OCI-LY1 (cell line): ENCODE data around the gene MSH3.

Source experiments
- H2AFZ ChIP-seq: fragments of 200-600 bp; sonication (generic), shearing (Covaris generic); 2 replicates; pipeline ENCODE4 v1.6.0; 2014; ENCODE audit warnings: antibody characterized with exemption, mild to moderate bottlenecking, low read length
- H3F3A ChIP-seq: fragments of 200-600 bp; sonication (generic), shearing (Covaris generic); 2 replicates; pipeline ENCODE4 v1.6.0; 2014; ENCODE audit warnings: mild to moderate bottlenecking, antibody characterized with exemption, low read length, moderate library complexity; ENCODE audit not compliant: insufficient read depth
- H3K27ac ChIP-seq: fragments of 200-600 bp; sonication (generic); 2 replicates; pipeline ENCODE4 v1.5.1; 2014; ENCODE audit warnings: low read length, mixed run types, mild to moderate bottlenecking, low read depth; ENCODE audit not compliant: poor library complexity, severe bottlenecking
- H3K27me3 ChIP-seq: fragments of 200-600 bp; sonication (generic); 2 replicates; pipeline ENCODE4 v1.6.0; 2014; ENCODE audit warnings: antibody characterized with exemption, mild to moderate bottlenecking, low read length, moderate library complexity; ENCODE audit not compliant: insufficient read depth
- H3K36me3 ChIP-seq: fragments of 200-600 bp; sonication (generic); 2 replicates; pipeline ENCODE4 v1.6.1; 2014; ENCODE audit warnings: mild to moderate bottlenecking, antibody characterized with exemption, low read length, moderate library complexity, mixed read lengths; ENCODE audit not compliant: insufficient read depth
- H3K4me1 ChIP-seq: fragments of 200-600 bp; sonication (generic); 2 replicates; pipeline ENCODE4 v1.5.1; 2014; ENCODE audit warnings: mild to moderate bottlenecking, low read length, moderate library complexity; ENCODE audit not compliant: insufficient read depth, severe bottlenecking
- H3K4me2 ChIP-seq: fragments of 200-600 bp; sonication (generic), shearing (Covaris generic); 2 replicates; pipeline ENCODE4 v1.6.1; 2014; ENCODE audit warnings: low read length
- H3K4me3 ChIP-seq: fragments of 200-600 bp; sonication (generic); 2 replicates; pipeline ENCODE4 v1.5.1; 2014; ENCODE audit warnings: low read length, low read depth, mild to moderate bottlenecking, mixed read lengths; ENCODE audit not compliant: poor library complexity, severe bottlenecking
- H3K79me2 ChIP-seq: fragments of 200-600 bp; shearing (Covaris generic); 2 replicates; pipeline ENCODE4 v1.6.1; 2016; ENCODE audit warnings: mixed run types, low read length, mixed read lengths; ENCODE audit not compliant: insufficient read depth
- H3K9ac ChIP-seq: fragments of 200-600 bp; sonication (generic), shearing (Covaris generic); 2 replicates; pipeline ENCODE4 v1.6.1; 2014; ENCODE audit warnings: mild to moderate bottlenecking, low read length, mixed read lengths
- H3K9me2 ChIP-seq: fragments of 200-600 bp; sonication (generic), shearing (Covaris generic); 2 replicates; pipeline ENCODE4 v1.6.1; 2014; ENCODE audit warnings: low read depth, mild to moderate bottlenecking, low read length, mixed read lengths
- H3K9me3 ChIP-seq: fragments of 200-600 bp; shearing (Covaris generic); 2 replicates; pipeline ENCODE4 v1.6.1; 2014; ENCODE audit warnings: low read length, mixed read lengths
- H4K20me1 ChIP-seq: fragments of 200-600 bp; sonication (generic), shearing (Covaris generic); 2 replicates; pipeline ENCODE4 v1.6.0; 2016; ENCODE audit warnings: mild to moderate bottlenecking, low read length; ENCODE audit not compliant: insufficient read depth
- EZH2 ChIP-seq: fragments of 200-600 bp; sonication (generic), shearing (Covaris generic); IDR thresholded peaks from 2 replicates; pipeline ENCODE4 v1.8.0; 2017; ENCODE audit warnings: borderline replicate concordance, mixed run types, mild to moderate bottlenecking, antibody characterized with exemption, low read length, moderate library complexity, mixed read lengths
- TF ChIP-seq, protein P1 (sequence below): fragments of 200-600 bp; sonication (generic), shearing (Covaris generic); IDR thresholded peaks from 2 replicates; pipeline ENCODE4 v1.5.1; 2017; ENCODE audit warnings: mild to moderate bottlenecking, antibody characterized with exemption, low read length, moderate library complexity, mixed read lengths

MSH3 gene

DNA sequence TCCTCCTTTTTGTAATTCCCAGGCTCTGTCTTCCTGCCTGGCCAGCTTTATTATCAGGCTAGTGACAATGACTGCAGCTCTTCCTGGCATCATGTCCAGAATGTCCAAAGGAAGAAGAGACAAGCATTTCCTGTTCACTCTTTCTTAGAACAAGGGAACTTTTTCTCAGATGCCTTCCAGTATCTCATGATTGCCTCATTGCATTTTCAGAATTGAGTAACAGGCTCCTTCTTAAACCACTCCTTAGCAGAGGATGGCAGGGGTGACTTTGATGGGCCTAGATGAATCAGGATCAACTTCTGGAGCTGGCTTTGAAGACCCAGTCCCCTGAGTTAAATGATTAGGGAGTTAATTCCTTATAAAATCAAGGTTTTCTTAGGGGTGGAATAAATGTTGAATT, 212.8 kb downstream of the MSH3 start:
- Histone ChIP-seq H2AFZ (no peak overlapping the region), H3K4me1 (no peaks in the 10 kb centered on the region), H3K27ac (no peak overlapping the region), H3K36me3 (peaks cover 12% of the 10 kb centered on the region; the same call in 1 of the 2 replicates), H3K27me3 (no peaks in the 10 kb centered on the region), H4K20me1 (no peaks in the 10 kb centered on the region), H3K9ac (no peak overlapping the region), H3K9me3 (no peaks in the 10 kb centered on the region), H3F3A (no peaks in the 10 kb centered on the region), H3K79me2 (no peaks in the 10 kb centered on the region), H3K4me3 (no peak overlapping the region), H3K9me2 (no peaks in the 10 kb centered on the region), H3K4me2 (no peak overlapping the region)
- TF ChIP-seq, protein P1, sequence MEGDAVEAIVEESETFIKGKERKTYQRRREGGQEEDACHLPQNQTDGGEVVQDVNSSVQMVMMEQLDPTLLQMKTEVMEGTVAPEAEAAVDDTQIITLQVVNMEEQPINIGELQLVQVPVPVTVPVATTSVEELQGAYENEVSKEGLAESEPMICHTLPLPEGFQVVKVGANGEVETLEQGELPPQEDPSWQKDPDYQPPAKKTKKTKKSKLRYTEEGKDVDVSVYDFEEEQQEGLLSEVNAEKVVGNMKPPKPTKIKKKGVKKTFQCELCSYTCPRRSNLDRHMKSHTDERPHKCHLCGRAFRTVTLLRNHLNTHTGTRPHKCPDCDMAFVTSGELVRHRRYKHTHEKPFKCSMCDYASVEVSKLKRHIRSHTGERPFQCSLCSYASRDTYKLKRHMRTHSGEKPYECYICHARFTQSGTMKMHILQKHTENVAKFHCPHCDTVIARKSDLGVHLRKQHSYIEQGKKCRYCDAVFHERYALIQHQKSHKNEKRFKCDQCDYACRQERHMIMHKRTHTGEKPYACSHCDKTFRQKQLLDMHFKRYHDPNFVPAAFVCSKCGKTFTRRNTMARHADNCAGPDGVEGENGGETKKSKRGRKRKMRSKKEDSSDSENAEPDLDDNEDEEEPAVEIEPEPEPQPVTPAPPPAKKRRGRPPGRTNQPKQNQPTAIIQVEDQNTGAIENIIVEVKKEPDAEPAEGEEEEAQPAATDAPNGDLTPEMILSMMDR: no peak
- no peak for TF ChIP-seq EZH2

DNA sequence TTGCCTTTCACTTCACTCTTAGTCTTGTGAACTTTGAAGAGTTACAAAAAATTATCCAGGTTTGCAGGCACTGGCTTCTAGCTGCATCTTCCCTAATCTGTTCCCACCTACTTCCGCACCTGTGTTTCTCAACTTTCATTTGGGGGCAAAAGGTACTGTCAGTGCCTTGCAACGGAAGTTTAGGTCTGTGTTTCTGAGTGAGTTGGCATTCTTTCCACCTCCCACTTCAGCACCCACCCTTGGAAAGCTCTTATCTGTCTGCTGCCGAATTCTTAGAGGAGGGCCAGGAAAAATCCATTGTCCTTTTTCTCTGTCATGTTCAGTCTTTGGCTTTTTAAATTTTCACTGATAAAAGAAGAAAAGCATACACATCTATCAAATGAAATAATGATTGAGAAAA, 216.0 kb downstream of the MSH3 start:
- no peak overlapping the region for H3K4me3 ChIP-seq
- H3K36me3 ChIP-seq: peaks cover 12% of the 10 kb centered on the region; the same call in 1 of the 2 replicates
- no peak overlapping the region for H3K4me2 ChIP-seq
- H3K27ac ChIP-seq: no peak overlapping the region
- no peak overlapping the region for H3K9ac ChIP-seq
- H4K20me1 ChIP-seq: no peaks in the 10 kb centered on the region
- no peaks in the 10 kb centered on the region for H3F3A ChIP-seq
- no peaks in the 10 kb centered on the region for H3K27me3 ChIP-seq
- no peaks in the 10 kb centered on the region for H3K4me1 ChIP-seq
- H3K9me3 ChIP-seq: no peaks in the 10 kb centered on the region
- no peaks in the 10 kb centered on the region for H3K79me2 ChIP-seq
- no peak overlapping the region for H2AFZ ChIP-seq
- no peaks in the 10 kb centered on the region for H3K9me2 ChIP-seq
- no peak for TF ChIP-seq EZH2
- TF ChIP-seq, protein P1: no peak

DNA sequence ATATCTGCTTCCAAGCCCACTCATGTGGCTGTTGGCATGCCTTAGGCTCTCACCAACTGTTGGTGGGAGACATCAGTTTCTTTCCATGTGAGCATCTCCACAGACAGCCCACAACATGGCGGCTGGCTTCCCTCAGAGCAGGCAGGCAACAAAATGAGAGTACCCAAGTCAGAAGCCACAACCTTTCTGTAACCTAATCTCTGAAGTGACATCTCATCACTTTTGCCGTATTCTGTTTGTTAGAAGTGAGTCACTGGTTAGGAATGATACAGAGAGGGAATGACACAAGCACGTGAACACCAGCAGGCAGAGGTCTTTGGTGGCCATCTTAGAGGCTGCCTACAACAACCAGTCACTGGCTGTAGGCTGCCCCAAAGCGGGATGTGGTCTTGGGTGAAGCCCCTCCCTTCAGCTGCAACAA, 217.1 kb downstream of the MSH3 start:
- TF ChIP-seq, protein P1: no peak
- no peak for TF ChIP-seq EZH2
- no peak overlapping the region for H3K9ac ChIP-seq
- H3K27ac ChIP-seq: no peak overlapping the region
- H3K4me2 ChIP-seq: no peak overlapping the region
- H3K9me2 ChIP-seq: no peaks in the 10 kb centered on the region
- H4K20me1 ChIP-seq: no peaks in the 10 kb centered on the region
- H3F3A ChIP-seq: no peaks in the 10 kb centered on the region
- no peaks in the 10 kb centered on the region for H3K4me1 ChIP-seq
- no peak overlapping the region for H2AFZ ChIP-seq
- H3K79me2 ChIP-seq: no peaks in the 10 kb centered on the region
- no peak overlapping the region for H3K4me3 ChIP-seq
- no peaks in the 10 kb centered on the region for H3K9me3 ChIP-seq
- peaks cover 9% of the 10 kb centered on the region; the same call in 1 of the 2 replicates for H3K36me3 ChIP-seq
- no peaks in the 10 kb centered on the region for H3K27me3 ChIP-seq
